GM21526 (cell line): ENCODE data around the gene TMTC3.

Source experiments
- ATAC-seq: cut with Tn5 transposase; IDR thresholded peaks from one replicate; pipeline ENCODE4 v1.9.1; 2021; ENCODE audit warnings: moderate library complexity; ENCODE audit not compliant: unreplicated experiment, low FRiP score

TMTC3 gene

DNA sequence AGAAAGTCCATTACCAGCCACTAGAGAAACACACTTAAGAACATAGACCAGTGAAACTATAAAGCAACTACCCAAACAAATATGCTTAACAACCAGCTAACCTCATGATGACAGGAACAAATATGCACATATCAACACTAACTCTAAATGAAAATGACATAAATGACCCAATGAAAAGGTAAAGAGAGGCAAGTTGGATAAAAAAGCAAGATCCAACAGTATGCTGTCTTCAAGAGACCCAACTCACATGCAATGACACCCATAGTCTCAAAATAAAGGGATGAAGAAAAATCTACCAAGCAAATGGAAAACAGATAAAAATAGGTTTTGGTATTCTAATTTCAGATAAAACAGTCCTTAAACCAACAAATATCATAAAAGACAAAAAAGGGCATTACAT lies 77.8 kb downstream of the TMTC3 start:
- no peak for ATAC-seq

DNA sequence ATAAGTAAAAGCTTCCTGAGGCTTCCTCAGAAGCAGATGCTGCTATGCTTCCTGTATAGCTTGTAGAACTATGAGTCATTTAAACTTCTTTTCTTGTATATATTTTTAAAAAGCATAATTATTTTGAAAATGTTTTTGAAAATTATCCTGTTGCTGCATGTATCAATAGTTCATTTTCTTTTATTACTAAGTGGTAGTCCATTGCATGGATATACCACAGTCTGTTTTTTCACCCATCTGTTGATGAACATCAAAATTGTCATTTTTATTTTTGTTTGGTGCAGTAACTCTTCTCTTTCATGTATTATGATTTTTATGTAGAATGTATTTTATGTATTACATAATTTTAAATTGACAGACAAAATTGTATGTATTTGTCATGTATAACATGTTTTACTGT lies 81.4 kb downstream of the TMTC3 start:
- ATAC-seq = no peak

DNA sequence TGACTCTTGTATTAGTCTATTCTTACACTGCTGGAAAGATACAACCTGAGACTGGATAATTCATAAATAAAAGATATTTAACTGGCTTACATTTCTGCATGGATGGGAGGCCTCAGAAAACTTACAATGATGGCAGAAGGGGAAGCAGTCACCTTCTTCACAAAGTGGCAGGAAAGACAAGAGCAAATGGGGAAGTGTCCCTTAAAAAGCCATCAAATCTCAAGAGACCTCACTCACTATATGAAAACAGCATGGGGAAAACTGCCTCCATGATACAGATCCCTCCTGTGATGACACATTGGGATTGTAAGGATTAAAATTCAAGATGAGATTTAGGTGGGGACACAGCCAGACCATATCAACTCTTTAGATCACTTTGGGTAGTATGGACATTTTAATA lies 83.7 kb downstream of the TMTC3 start:
- ATAC-seq = no peak

DNA sequence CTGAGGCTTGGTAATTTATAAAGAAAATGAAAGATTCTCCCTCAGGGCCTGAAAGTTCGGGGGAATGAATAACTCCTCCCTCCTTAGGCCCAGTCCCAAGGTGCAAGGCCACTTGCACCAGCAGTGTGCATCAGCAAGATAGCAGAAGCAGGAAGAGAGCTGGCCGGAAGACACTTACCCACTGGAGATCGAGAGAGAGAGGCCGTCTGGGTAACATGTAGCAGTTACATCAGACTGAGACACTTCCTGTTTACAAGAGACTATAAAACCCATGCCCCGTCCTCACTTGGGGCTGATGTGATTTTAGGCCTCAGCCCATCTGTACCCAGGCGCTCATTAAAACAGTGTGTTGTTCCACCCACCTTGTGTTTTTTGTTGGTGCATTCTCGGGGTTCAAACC lies 85.2 kb downstream of the TMTC3 start:
- ATAC-seq = no peak

DNA sequence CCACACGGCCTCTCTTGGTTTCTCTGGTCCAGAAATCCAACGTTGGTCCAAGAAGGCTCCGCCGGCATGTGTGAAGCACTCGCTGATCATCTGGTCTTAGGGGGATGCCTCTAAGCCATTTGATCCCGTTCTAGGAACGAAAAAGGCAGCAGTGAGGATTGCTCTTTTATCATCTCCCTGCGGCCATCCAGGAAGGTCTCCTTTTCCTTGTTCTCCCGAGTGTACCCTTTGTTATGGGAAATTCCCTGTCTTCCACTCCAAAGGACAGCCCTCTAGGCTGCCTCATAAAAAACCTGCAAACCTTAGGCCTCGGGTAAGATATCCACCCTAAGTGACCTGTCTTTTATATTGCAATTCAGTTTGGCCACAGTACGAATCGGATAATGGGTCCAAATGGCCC lies 85.8 kb downstream of the TMTC3 start:
- ATAC-seq = no peak

DNA sequence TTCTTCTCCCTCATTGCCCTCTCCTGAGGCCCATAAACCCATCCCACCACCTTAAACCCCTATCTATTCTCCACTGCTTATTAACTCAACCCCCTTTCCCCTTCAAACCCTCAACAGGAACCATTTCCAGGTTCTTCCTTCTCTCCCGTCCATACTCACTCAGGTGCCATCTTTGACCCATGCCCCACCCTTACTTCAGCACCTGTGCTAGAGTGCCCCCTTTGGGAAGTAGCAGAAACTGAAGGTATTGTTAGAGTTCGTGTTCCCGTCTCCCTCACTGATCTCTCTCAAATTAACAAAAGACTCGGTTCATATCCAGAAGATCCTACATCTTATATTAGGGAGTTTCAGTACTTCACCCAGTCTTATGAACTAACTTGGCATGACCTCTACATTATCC lies 86.6 kb downstream of the TMTC3 start:
- ATAC-seq = no peak

DNA sequence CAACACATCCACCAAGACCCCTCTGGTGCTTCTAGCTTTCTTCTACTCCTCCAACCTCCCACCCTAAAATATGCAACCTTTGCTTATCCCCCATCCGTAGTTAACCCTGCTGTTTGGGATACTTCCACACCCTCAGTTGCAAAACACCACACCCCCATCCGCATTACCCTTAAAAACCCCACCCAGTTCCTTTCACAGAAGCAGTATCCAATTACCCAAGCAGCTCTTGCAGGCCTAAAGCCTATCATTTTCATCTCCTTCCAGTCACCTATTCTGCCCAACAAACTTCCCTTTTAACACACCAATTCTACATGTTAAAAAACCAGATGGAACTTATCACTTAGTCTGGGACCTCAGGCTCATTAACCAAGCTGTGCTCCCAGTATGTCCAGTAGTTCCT lies 88.2 kb downstream of the TMTC3 start:
- ATAC-seq = no peak

DNA sequence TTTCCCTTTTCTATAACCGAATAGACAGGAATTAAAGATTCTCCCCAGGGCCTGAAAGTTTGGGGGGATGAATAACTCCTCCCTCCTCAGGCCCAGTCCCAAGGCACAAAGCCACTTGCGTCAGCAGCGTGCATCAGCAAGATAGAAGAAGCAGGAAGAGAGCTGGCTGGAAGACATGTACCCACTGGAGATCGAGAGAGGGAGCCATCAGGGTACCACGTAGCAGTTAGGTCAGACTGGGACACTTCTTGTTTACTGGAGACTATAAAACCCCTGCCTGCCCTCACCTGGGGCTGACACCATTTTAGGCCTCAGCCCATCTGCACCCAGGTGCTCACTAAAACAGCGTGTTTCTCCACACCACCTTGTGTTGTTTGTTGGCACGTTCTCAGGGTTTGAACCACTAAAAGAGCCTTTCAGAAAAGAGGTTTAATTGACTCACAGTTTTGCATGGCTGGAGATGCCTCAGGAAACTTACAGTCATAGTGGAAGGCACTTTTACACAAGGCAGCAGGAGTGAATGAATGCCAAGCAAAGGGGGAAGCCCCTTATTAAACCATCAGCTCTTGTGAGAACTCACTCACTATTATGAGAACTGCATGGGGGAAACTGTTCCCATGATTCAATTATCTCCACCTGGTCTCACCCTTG lies 93.2 kb downstream of the TMTC3 start:
- no peak for ATAC-seq

DNA sequence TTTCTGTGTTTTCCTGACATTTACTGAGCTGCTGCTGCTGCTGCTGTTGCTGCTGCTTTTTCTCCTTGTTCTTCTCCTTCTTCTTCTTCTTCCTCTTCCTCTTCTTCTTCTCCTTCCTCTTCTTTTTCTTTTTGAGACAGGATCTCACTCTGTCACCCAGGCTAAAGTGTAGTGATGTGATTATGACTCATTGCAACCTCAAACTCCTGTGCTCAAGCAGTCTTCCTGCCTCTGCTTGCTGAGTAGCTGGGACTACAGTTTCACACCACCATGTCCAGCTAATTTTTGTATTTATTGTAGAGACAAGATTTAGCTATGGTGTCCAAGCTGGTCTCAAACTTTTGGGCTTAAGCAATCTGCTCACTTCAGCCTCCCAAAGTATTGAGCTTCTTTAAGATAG lies 95.8 kb downstream of the TMTC3 start:
- ATAC-seq = no peak

DNA sequence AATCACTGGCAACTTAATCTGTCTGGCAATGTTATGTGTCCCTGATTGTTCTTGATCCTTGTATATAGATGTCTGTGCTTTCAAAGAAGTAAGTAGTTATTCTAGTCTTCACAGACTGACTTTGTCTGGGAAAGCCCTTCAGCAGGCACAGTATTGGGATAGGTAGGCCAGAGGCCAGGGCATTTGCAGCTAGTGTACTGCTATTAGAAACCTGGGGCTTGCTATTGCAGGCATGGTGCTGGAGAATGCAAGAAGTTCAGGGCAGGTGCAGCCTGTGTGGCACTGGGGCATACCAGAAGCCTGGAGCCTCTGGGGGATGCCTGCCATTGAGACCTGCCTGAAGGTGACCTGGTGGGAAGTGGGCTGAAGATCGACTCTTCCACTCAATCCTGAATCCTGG lies 96.3 kb downstream of the TMTC3 start:
- no peak for ATAC-seq

DNA sequence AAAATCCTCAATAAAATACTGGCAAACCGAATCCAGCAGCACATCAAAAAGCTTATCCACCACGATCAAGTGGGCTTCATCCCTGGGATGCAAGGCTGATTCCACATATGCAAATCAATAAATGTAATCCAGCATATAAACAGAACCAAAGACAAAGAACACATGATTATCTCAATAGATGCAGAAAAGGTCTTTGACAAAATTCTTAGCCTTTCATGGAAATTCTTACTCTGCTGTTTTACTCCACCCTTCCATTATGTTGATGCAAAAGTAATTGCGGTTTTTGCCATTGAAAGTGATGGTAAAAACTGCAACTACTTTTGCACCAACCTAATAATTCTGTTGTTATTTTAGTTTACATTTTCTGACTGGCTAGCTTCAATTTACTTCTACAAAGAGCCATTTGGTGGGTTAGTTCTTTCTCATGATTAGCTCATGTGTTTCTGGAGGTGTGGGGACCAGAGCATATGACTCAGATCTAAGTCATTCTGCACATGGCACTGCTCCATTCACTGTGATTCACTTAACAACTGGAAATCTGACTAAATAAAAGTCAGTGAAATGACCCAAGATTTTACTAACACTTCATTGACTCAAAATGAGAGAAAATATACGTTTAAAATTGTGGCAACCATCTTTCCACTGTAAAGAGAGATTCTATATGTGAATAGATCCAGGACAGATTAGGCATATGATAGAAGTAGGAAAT lies 99.9 kb downstream of the TMTC3 start:
- ATAC-seq = no peak

DNA sequence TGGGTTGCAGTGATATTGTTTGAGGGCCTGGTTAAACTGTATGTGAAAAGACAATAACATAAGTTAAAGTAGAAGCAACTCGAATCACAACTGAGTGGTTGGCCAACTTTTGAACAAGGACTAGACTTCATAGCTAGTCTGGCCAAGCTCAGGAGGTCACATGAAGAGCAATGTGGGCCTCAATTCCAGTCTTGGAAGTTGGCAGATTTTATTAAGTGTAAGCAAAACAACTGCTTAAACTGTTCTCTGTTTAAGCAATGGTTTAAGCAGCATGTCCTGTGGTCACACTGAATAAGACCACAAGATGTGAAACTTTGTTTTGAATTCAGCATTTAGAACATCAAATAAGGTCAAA lies 100.4 kb downstream of the TMTC3 start:
- no peak for ATAC-seq

DNA sequence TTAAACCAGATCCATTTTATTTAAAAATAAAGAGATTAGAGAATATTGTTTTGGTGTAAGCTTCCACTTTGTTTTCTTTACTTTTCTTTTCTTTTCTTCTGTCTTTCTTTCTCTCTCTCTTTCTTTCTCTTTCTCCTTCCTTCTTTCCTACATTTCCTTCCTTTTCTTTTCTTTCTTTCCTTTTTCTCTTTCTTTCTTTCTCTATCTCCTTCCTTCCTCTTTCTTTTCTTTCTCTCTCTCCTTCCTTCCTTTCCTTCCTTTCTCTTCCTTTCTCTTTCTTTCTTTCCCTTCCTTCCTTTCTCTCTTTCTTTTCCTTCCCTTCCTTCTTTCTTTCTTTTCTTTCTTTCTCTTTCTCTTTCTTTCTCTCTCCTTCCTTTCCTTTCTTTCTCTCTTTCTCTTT lies 100.8 kb downstream of the TMTC3 start:
- ATAC-seq = no peak

DNA sequence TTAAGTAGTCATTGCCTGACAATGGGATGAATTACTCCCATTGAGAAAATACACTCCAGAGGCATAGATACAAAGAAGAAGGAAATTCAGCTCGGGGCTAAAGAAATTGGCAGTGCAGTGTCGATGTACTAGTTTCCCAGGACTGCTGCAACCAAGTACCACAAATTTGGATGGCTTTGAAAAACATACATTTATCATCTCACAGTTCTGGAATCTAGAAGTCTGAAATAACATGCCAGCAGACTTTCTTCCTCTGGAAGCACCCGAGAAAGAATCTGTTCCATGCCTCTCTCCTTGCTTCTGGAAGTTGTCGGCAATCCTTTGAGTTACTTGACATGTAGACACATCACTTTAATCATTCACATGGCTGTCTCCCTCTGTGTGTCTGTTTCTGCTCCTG lies 101.9 kb downstream of the TMTC3 start:
- no peak for ATAC-seq

DNA sequence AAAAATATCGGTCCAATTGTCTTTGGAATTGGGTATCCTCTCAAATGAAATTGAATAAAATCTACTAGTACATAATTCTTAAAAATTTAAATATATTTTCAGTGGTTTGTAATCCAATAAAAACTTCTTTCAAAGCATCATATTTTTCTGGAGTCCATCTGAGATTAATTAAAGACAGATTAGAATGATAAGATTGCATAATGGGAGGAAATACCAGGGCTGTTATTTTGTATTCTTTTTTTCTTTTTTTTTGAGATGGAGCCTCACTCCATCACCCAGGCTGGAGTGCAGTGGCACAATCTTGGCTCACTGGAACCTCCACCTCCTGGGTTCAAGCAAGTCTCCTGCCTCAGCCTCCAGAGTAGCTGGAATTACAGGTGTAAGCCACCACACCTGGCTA lies 103.8 kb downstream of the TMTC3 start:
- ATAC-seq = no peak

DNA sequence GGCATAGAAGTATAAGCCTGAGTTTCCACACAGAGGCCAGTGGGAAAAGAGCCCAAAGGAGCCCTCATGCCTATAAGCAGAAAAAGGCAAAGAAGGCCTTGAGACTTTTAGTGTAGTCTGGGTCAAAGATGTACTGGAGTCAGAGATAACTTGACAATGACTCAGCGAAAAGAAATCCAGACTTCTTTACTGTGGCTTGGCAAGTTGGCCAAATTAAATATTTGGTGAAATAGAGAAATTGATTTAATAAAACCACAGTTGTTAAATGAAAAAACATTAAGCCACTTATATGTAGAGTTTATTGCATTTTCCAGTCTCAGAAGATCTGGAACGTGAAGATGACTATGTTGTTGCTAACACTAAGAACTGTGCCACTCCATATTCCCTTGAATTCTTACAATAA lies 105.1 kb downstream of the TMTC3 start:
- ATAC-seq = no peak

DNA sequence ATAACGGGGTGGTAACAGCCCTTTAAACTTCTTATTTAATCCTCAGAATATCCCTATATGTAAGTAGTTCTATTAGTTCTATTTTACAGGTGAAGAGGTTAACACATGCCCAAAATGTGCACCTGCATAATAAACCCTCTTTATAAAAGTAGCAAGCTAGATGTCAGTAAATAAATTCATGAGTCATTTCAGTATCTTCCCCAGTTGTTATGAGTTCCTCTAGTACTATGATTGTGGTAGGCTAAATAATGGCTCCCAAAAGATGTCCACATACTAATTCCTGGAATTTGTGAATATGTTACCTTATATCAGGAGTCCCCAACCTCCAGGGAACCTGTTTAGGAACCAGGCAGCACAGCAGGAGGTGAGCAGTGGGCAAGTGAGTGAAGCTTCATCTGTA lies 106.5 kb downstream of the TMTC3 start:
- ATAC-seq = no peak
